MM.1S (cell line): ENCODE measurements around the gene AP3B1.

Experiments
- EZH2 ChIP-seq: fragments of 300-600 bp; sonication (generic); optimal IDR thresholded peaks from 2 replicates; pipeline ENCODE3; 2017; ENCODE audit warnings: low read depth, mild to moderate bottlenecking, antibody characterized with exemption, low read length, mixed read lengths
- EZH2phosphoT487 ChIP-seq: fragments of 300-600 bp; sonication (generic); IDR thresholded peaks from 2 replicates; pipeline ENCODE4 v1.6.1; 2018; ENCODE audit warnings: antibody characterized with exemption, low read length
- TF ChIP-seq, protein P1 (sequence below): fragments of 300-600 bp; sonication (generic); IDR thresholded peaks from 2 replicates; pipeline ENCODE4 v1.5.1; 2016; ENCODE audit warnings: antibody characterized with exemption, low read length, mixed read lengths

DNA sequence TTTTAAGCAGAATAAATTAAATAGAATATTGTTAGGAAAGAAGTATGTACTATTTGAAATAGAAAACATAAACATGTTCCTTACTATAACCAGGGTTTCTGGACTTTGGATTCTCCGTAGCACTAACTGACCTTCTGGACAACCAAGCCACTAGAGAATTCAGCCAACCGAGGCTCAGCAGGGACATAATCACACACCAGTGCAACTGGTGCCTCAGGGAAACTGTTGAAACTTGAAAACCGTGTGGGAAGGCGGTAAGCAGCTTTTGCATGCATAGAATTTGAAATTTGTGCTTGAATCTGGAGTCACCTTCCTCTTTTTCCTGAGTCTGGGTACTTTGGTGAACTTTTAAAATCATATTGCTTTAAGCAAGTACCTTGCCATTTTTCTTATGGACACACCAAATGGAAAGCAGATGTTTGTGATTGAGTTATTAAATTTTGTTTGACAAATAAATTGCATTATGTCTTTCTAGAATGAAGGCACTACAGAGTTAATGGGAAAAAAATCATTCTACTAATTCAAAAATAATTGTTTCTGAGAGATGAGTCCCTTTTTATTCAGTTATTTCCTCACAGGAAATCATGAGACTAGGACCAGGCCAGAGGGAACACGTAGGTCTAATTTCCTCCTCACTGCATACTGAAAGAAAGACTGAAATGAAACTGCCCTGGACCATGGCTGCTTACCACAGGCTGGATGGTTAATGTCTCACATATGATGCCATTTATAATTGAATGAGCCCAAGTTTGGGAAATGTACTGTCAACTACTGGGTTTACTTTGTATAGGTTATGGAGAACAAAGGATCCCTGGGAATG is 45.3 kb upstream of the AP3B1 start:
- TF ChIP-seq, protein P1, sequence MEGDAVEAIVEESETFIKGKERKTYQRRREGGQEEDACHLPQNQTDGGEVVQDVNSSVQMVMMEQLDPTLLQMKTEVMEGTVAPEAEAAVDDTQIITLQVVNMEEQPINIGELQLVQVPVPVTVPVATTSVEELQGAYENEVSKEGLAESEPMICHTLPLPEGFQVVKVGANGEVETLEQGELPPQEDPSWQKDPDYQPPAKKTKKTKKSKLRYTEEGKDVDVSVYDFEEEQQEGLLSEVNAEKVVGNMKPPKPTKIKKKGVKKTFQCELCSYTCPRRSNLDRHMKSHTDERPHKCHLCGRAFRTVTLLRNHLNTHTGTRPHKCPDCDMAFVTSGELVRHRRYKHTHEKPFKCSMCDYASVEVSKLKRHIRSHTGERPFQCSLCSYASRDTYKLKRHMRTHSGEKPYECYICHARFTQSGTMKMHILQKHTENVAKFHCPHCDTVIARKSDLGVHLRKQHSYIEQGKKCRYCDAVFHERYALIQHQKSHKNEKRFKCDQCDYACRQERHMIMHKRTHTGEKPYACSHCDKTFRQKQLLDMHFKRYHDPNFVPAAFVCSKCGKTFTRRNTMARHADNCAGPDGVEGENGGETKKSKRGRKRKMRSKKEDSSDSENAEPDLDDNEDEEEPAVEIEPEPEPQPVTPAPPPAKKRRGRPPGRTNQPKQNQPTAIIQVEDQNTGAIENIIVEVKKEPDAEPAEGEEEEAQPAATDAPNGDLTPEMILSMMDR = no peak
- TF ChIP-seq EZH2 = no peak
- TF ChIP-seq EZH2phosphoT487 = no peak
